SK-N-SH (cell line): ENCODE results near the gene PHF21A. TPM values are rescaled to one million over a fixed set of nuclear protein-coding genes. Genes with fewer than 3 reads are reported as not detected.
"Not testable (repeated sequence)": the region's sequence is repeated elsewhere in the genome, so short reads cannot be mapped to it uniquely, and the experiment has no call there.

Source experiments
- CTCF ChIA-PET: fragments of 300-600, 350-600 bp; formaldehyde crosslinking; extraction: SDS; loops from one replicate; lab custom pipeline; 2021; lab: Yijun Ruan, JAX
- POLR2A ChIA-PET: fragments of 350-600 bp; sonication (Branson Sonifier 250); formaldehyde crosslinking; extraction: SDS; loops from one replicate; lab custom pipeline; 2020; ENCODE audit warnings: antibody characterized with exemption, inconsistent platforms; lab: Yijun Ruan, JAX
- DNase-seq: peaks from one replicate; pipeline ENCODE4 v3.0.0; 2012
- H2AFZ ChIP-seq: fragments of 200-600 bp; sonication (generic); 2 replicates; pipeline ENCODE4 v1.8.1; 2016; ENCODE audit warnings: antibody characterized with exemption, mild to moderate bottlenecking, low read depth
- H3F3A ChIP-seq: fragments of 200-600 bp; sonication (generic); replicated peaks from 2 replicates; pipeline ENCODE3; 2016; ENCODE audit warnings: antibody characterized with exemption, mild to moderate bottlenecking; ENCODE audit not compliant: insufficient read depth
- H3K27ac ChIP-seq, 2 experiments: fragments of 200-500 bp in 1 of 2; fragments of 200-600 bp in 1 of 2; sonication (Bioruptor generic) in 1 of 2; sonication (generic), shearing (Covaris generic) in 1 of 2; 2 replicates each; pipeline versions ENCODE4 v1.5.1 to v1.6.1; 2014 to 2016; ENCODE audit warnings: low read depth in 2 of 2, inconsistent platforms in 1 of 2, low read length in 1 of 2, mild to moderate bottlenecking in 1 of 2, mixed read lengths in 1 of 2
- H3K27me3 ChIP-seq: fragments of 200-600 bp; sonication (generic), shearing (Covaris generic); 2 replicates; pipeline ENCODE4 v1.6.1; 2016; ENCODE audit warnings: mixed run types; ENCODE audit not compliant: insufficient read depth
- H3K36me3 ChIP-seq, 2 experiments: fragments of 200-500 bp in 1 of 2; fragments of 200-600 bp in 1 of 2; sonication (Bioruptor generic) in 1 of 2; sonication (generic) in 1 of 2; replicated peaks in 1 of 2; 2 replicates each; pipeline versions ENCODE3 to v1.5.1; 2014 to 2016; ENCODE audit warnings: low read length in 1 of 2, mild to moderate bottlenecking in 1 of 2; ENCODE audit not compliant: insufficient read depth in 2 of 2, control insufficient read depth in 1 of 2
- H3K4me1 ChIP-seq, 2 experiments: fragments of 200-500 bp in 1 of 2; fragments of 200-600 bp in 1 of 2; sonication (Bioruptor generic) in 1 of 2; sonication (generic), shearing (Covaris generic) in 1 of 2; 2 replicates each; pipeline versions ENCODE4 v1.5.1 to v1.6.1; 2014 to 2016; ENCODE audit warnings: low read depth in 1 of 2, low read length in 1 of 2, mixed run types in 1 of 2; ENCODE audit not compliant: insufficient read depth in 2 of 2, control insufficient read depth in 1 of 2
- H3K4me2 ChIP-seq: fragments of 200-600 bp; sonication (generic), shearing (Covaris generic); 2 replicates; pipeline ENCODE4 v1.6.1; 2017; ENCODE audit warnings: mixed run types
- H3K4me3 ChIP-seq, 2 experiments: fragments of 200-500 bp in 1 of 2; fragments of 200-600 bp in 1 of 2; sonication (Bioruptor generic) in 1 of 2; sonication (generic), shearing (Covaris generic) in 1 of 2; 2 replicates each; pipeline versions ENCODE4 v1.5.1 to v1.8.1; 2014 to 2016; ENCODE audit warnings: low read depth in 2 of 2, inconsistent platforms in 1 of 2, low read length in 1 of 2, mild to moderate bottlenecking in 1 of 2, mixed read lengths in 1 of 2, moderate library complexity in 1 of 2
- H3K79me2 ChIP-seq: fragments of 200-600 bp; sonication (generic); 2 replicates; pipeline ENCODE4 v1.8.1; 2017; ENCODE audit warnings: mild to moderate bottlenecking; ENCODE audit not compliant: insufficient read depth
- H3K9ac ChIP-seq: fragments of 200-600 bp; sonication (generic); 2 replicates; pipeline ENCODE4 v1.6.1; 2017; ENCODE audit warnings: mixed run types
- H3K9me2 ChIP-seq: fragments of 200-600 bp; sonication (generic); 2 replicates; pipeline ENCODE4 v1.6.1; 2017; ENCODE audit warnings: mixed run types
- H3K9me3 ChIP-seq: fragments of 200-600 bp; sonication (generic); 2 replicates; pipeline ENCODE4 v1.6.1; 2017; ENCODE audit warnings: mixed run types, mild to moderate bottlenecking, moderate library complexity
- H4K20me1 ChIP-seq: fragments of 200-600 bp; sonication (generic); 2 replicates; pipeline ENCODE4 v1.6.1; 2017; ENCODE audit warnings: mild to moderate bottlenecking, mixed run types; ENCODE audit not compliant: insufficient read depth
- CHD2 ChIP-seq: fragments of 150-350 bp; IDR thresholded peaks from 2 replicates; pipeline ENCODE4 v1.6.1; 2018; ENCODE audit warnings: low read length; ENCODE audit not compliant: partially characterized antibody
- ELF1 ChIP-seq: IDR thresholded peaks from 2 replicates; pipeline ENCODE4 v1.4.0; 2012
- EP300 ChIP-seq, 2 experiments: IDR thresholded peaks; 2 replicates each; pipeline versions ENCODE4 v1.4.0 to v1.6.1; 2012; ENCODE audit warnings: borderline replicate concordance in 1 of 2, low read depth in 1 of 2, low read length in 1 of 2
- EZH2phosphoT487 ChIP-seq: fragments of 200-600 bp; sonication (generic); IDR thresholded peaks from 2 replicates; pipeline ENCODE4 v1.6.1; 2017; ENCODE audit warnings: low read depth, mixed run types, mild to moderate bottlenecking, antibody characterized with exemption, moderate library complexity, borderline replicate concordance
- FOXM1 ChIP-seq: IDR thresholded peaks from 2 replicates; pipeline ENCODE4 v1.4.0; 2012; ENCODE audit warnings: low read depth, mild to moderate bottlenecking
- GABPA ChIP-seq: IDR thresholded peaks from 2 replicates; pipeline ENCODE4 v1.4.0; 2012; ENCODE audit warnings: low read depth, mild to moderate bottlenecking
- MAX ChIP-seq: IDR thresholded peaks from 2 replicates; pipeline ENCODE4 v1.4.0; 2012; ENCODE audit warnings: low read depth
- MEF2A ChIP-seq: IDR thresholded peaks from 2 replicates; pipeline ENCODE4 v1.4.0; 2012; ENCODE audit warnings: low read depth, borderline replicate concordance
- NRF1 ChIP-seq: IDR thresholded peaks from 2 replicates; pipeline ENCODE4 v1.6.1; 2012; ENCODE audit warnings: low read depth, mild to moderate bottlenecking, low read length
- POLR2AphosphoS5 ChIP-seq: IDR thresholded peaks from 2 replicates; pipeline ENCODE4 v1.6.1; 2012; ENCODE audit warnings: low read depth, low read length
- USF1 ChIP-seq: IDR thresholded peaks from 2 replicates; pipeline ENCODE4 v1.4.0; 2012; ENCODE audit warnings: low read depth, borderline replicate concordance
- WGBS: methylation state at CpG from one replicate; pipeline ENCODE4 v1.1.6; 2017; ENCODE audit warnings: low lambda C conversion rate; 5-methylcytosine and 5-hydroxymethylcytosine counted together
- polyA plus RNA-seq, 3 experiments: library from polyadenylated mRNA; depleted of rRNA; stranded (reverse); fragments of >200 nt; gene quantifications; 2 replicates each; pipeline ENCODE4 v1.2.3, GENCODE V29; 2012
- TF ChIP-seq, protein P1 (sequence below): IDR thresholded peaks from 2 replicates; pipeline ENCODE4 v1.6.1; 2012; ENCODE audit warnings: mild to moderate bottlenecking, low read depth, low read length, moderate library complexity
- TF ChIP-seq, protein P2 (sequence below): IDR thresholded peaks from 2 replicates; pipeline ENCODE4; 2012
- TF ChIP-seq, protein P3 (sequence below): fragments of 150-350 bp; IDR thresholded peaks from 2 replicates; pipeline ENCODE4 v1.6.1; 2016; ENCODE audit warnings: mild to moderate bottlenecking, low read depth, low read length

PHF21A gene
- polyA plus RNA-seq, 1 of the 3 experiments (the other 2 are of a cell fraction) = 18.8 TPM

DNA sequence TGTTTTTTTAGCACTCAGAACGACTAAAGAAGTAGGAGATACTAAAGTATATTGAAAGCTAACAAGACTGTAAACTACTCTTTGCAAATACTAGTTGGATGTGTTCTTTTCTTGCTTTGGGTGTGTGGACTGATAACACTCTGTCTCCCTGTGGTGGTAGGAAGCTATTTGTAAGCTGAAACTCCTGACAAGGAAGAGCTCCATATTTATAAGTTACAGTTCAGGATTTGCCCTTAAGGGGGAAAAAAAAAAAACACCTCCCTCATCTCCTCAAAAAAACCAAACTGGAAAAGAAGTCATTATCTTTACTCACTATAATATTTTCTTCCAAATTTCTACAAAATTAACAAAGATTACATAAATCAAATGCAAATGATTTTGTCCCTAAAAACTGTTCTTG is 103.9 kb downstream of the PHF21A start (continued):
- TF ChIP-seq, protein P1, sequence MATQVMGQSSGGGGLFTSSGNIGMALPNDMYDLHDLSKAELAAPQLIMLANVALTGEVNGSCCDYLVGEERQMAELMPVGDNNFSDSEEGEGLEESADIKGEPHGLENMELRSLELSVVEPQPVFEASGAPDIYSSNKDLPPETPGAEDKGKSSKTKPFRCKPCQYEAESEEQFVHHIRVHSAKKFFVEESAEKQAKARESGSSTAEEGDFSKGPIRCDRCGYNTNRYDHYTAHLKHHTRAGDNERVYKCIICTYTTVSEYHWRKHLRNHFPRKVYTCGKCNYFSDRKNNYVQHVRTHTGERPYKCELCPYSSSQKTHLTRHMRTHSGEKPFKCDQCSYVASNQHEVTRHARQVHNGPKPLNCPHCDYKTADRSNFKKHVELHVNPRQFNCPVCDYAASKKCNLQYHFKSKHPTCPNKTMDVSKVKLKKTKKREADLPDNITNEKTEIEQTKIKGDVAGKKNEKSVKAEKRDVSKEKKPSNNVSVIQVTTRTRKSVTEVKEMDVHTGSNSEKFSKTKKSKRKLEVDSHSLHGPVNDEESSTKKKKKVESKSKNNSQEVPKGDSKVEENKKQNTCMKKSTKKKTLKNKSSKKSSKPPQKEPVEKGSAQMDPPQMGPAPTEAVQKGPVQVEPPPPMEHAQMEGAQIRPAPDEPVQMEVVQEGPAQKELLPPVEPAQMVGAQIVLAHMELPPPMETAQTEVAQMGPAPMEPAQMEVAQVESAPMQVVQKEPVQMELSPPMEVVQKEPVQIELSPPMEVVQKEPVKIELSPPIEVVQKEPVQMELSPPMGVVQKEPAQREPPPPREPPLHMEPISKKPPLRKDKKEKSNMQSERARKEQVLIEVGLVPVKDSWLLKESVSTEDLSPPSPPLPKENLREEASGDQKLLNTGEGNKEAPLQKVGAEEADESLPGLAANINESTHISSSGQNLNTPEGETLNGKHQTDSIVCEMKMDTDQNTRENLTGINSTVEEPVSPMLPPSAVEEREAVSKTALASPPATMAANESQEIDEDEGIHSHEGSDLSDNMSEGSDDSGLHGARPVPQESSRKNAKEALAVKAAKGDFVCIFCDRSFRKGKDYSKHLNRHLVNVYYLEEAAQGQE = no peak
- TF ChIP-seq FOXM1 (no peak), CHD2 (no peak), GABPA (no peak), EZH2phosphoT487 (no peak), POLR2AphosphoS5 (no peak), ELF1 (no peak), MAX (no peak), USF1 (no peak)

- Histone ChIP-seq H3K36me3 (peaks cover 0 to 5% of the 10 kb centered on the region in 2 experiments), H3K79me2 (no peaks in the 10 kb centered on the region), H3F3A (peaks cover 7% of the 10 kb centered on the region), H3K4me2 (no peak overlapping the region), H3K9me3 (0 out of 2 replicates have a peak, but pooled peaks cover 3% of the 10 kb centered on the region), H3K27ac (no peak overlapping the region), H3K4me1 (no peaks in the 10 kb centered on the region), H3K9me2 (no peaks in the 10 kb centered on the region), H4K20me1 (peaks cover 12% of the 10 kb centered on the region; the same call in 1 of the 2 replicates), H3K4me3 (no peak overlapping the region), H3K9ac (no peak overlapping the region), H2AFZ (no peak overlapping the region), H3K27me3 (no peaks in the 10 kb centered on the region)
- DNase-seq = no peak
- no peak for TF ChIP-seq NRF1
- TF ChIP-seq, protein P2, sequence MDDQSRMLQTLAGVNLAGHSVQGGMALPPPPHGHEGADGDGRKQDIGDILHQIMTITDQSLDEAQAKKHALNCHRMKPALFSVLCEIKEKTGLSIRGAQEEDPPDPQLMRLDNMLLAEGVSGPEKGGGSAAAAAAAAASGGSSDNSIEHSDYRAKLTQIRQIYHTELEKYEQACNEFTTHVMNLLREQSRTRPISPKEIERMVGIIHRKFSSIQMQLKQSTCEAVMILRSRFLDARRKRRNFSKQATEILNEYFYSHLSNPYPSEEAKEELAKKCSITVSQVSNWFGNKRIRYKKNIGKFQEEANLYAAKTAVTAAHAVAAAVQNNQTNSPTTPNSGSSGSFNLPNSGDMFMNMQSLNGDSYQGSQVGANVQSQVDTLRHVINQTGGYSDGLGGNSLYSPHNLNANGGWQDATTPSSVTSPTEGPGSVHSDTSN = no peak
- TF ChIP-seq EP300 (IDR thresholded peaks at IDR 0.05; ENCODE audit: borderline replicate concordance in 1 of 2, low read depth in 1 of 2, low read length in 1 of 2) = no peak
- TF ChIP-seq, protein P3, sequence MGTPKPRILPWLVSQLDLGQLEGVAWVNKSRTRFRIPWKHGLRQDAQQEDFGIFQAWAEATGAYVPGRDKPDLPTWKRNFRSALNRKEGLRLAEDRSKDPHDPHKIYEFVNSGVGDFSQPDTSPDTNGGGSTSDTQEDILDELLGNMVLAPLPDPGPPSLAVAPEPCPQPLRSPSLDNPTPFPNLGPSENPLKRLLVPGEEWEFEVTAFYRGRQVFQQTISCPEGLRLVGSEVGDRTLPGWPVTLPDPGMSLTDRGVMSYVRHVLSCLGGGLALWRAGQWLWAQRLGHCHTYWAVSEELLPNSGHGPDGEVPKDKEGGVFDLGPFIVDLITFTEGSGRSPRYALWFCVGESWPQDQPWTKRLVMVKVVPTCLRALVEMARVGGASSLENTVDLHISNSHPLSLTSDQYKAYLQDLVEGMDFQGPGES = no peak
- TF ChIP-seq MEF2A = no peak
- no peak for TF ChIP-seq MAX
- ChIA-PET CTCF (interaction anchor here (1.2 to 2.2 kb wide), 3 partner anchors 9 to 51 kb away, joined by 3 to 10 read pairs (median 7); no protein-coding TSS in a partner anchor), POLR2A (no interaction called here)
- 96% methylated on average over 1 of the region's 1 CpG for WGBS
Observed at GRCh38 chr11:46015941-46016340, 105.3 kb downstream of the PHF21A start.

DNA sequence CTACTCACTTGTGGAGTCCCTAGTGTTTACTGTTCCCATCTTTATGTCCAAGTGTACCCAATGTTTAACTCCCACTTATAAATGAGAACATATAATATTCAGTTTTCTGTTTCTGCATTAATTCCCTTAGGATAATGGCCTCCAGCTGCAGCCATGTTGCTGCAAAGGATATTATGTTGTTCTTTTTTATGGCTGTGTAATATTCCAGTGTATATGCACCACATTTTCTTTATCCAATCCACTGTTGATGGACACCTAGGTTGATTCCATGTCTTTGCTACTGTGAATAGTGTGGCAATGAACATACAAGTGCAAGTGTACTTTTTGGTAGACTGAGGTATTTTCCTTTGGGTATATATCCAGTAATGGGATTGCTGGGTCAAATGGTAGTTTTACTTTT is 107.1 kb downstream of the PHF21A start:
- H3K79me2 ChIP-seq, H3K4me1 ChIP-seq, H3K9me3 ChIP-seq, H3K4me3 ChIP-seq, POLR2A ChIA-PET, H3F3A ChIP-seq, DNase-seq, H3K36me3 ChIP-seq, H3K9me2 ChIP-seq, H3K9ac ChIP-seq, H2AFZ ChIP-seq, H3K27me3 ChIP-seq, CTCF ChIA-PET, H3K27ac ChIP-seq, H3K4me2 ChIP-seq: not testable (repeated sequence)
- peaks cover 21% of the 10 kb centered on the region; the same call in 1 of the 2 replicates for H4K20me1 ChIP-seq
